Fibroblast of pulmonary artery (primary cell): ENCODE measurements around the gene MEI4.

ENCODE experiments used
- DNase-seq: peaks from one replicate; pipeline ENCODE4 v3.0.0-alpha.2; 2010; ENCODE audit warnings: low read depth
- H3K4me3 ChIP-seq: replicated peaks from 2 replicates; pipeline ENCODE4 v1.5.1; 2011; ENCODE audit warnings: low read depth, mild to moderate bottlenecking, control low read depth, low read length, moderate library complexity
- CTCF ChIP-seq: IDR thresholded peaks from 2 replicates; pipeline ENCODE4 v1.5.1; 2011; ENCODE audit warnings: mild to moderate bottlenecking, control low read depth, low read length, inconsistent platforms; ENCODE audit errors: missing control alignments

The MEI4 gene

GRCh38 chr6:77906070-77906469, 253.2 kb downstream of the MEI4 start:
- no peak for DNase-seq
- no peak for TF ChIP-seq CTCF
- H3K4me3 ChIP-seq: no peak overlapping the region

GRCh38 chr6:77910826-77911225, 258.0 kb downstream of the MEI4 start:
- no peak for TF ChIP-seq CTCF
- DNase-seq: no peak
- H3K4me3 ChIP-seq: no peak overlapping the region

- TF ChIP-seq CTCF: no peak
- H3K4me3 ChIP-seq: no peak overlapping the region
- no peak for DNase-seq
These were observed 273.4 kb downstream of the MEI4 start for GRCh38 chr6:77926198-77926751.

- H3K4me3 ChIP-seq: no peak overlapping the region
- TF ChIP-seq CTCF: no peak
These were observed 277.5 kb downstream of the MEI4 start for GRCh38 chr6:77930382-77930781.

GRCh38 chr6:77930952-77931351, 278.1 kb downstream of the MEI4 start:
- DNase-seq: no peak
- TF ChIP-seq CTCF: no peak
- no peak overlapping the region for H3K4me3 ChIP-seq

More at GRCh38 chr6:77930382-77930781, 277.5 kb downstream of the MEI4 start:
- no peak for DNase-seq

GRCh38 chr6:77962070-77962469, 309.2 kb downstream of the MEI4 start:
- DNase-seq: no peak
- no peak overlapping the region for H3K4me3 ChIP-seq
- TF ChIP-seq CTCF: no peak

- no peak overlapping the region for H3K4me3 ChIP-seq
- no peak for TF ChIP-seq CTCF
- no peak for DNase-seq
These were observed 312.6 kb downstream of the MEI4 start for GRCh38 chr6:77965449-77965848.
